HepG2 (cell line): ENCODE data around the gene NOCT. TPM values are rescaled to one million over a fixed set of nuclear protein-coding genes. Genes with fewer than 3 reads are reported as not detected.

Experiments used
- ATF7 ChIP-seq, 2 experiments: fragments of 450-650 bp in 1 of 2; sonication (generic) in 1 of 2; formaldehyde crosslinking in 1 of 2; IDR thresholded peaks; 2 replicates each; pipeline versions ENCODE4 v1.4.0 to v1.6.1; 2016 to 2020; ENCODE audit warnings: antibody characterized with exemption in 1 of 2, mild to moderate bottlenecking in 1 of 2, missing genetic modification reagents in 1 of 2
- FOSL1 ChIP-seq: sonication (generic); formaldehyde crosslinking; IDR thresholded peaks from 2 replicates; pipeline ENCODE4 v1.9.0; 2021; ENCODE audit warnings: missing genetic modification reagents, borderline replicate concordance
- GTF2F1 ChIP-seq: fragments of 150-350 bp; IDR thresholded peaks from 2 replicates; pipeline ENCODE4 v1.6.1; 2014; ENCODE audit warnings: low read length
- KDM5B ChIP-seq: sonication (generic); formaldehyde crosslinking; IDR thresholded peaks from 2 replicates; pipeline ENCODE4 v1.4.0; 2020; ENCODE audit warnings: missing genetic modification reagents, mild to moderate bottlenecking, borderline replicate concordance
- KLF12 ChIP-seq: sonication (generic); formaldehyde crosslinking; IDR thresholded peaks from 2 replicates; pipeline ENCODE4 v1.4.0; 2020; ENCODE audit warnings: missing genetic modification reagents, borderline replicate concordance
- POLR2G ChIP-seq: fragments of 200-400 bp; formaldehyde crosslinking; IDR thresholded peaks from 2 replicates; pipeline ENCODE4 v1.6.1; 2018; ENCODE audit warnings: mild to moderate bottlenecking, low read depth, low read length, moderate library complexity
- SAFB2 ChIP-seq: sonication (generic); formaldehyde crosslinking; IDR thresholded peaks from 2 replicates; pipeline ENCODE4 v1.5.1; 2020; ENCODE audit warnings: missing genetic modification reagents, low read depth, mild to moderate bottlenecking, borderline replicate concordance
- TEAD2 ChIP-seq: sonication (generic); formaldehyde crosslinking; IDR thresholded peaks from 2 replicates; pipeline ENCODE4 v1.9.0; 2021; ENCODE audit warnings: missing genetic modification reagents
- ZBED4 ChIP-seq: sonication (generic); formaldehyde crosslinking; IDR thresholded peaks from 2 replicates; pipeline ENCODE4 v1.4.0; 2020; ENCODE audit warnings: missing genetic modification reagents, borderline replicate concordance
- ZNF318 ChIP-seq: sonication (generic); formaldehyde crosslinking; IDR thresholded peaks from 2 replicates; pipeline ENCODE4 v1.4.0; 2020; ENCODE audit warnings: mild to moderate bottlenecking, missing genetic modification reagents
- ZNF501 ChIP-seq: sonication (generic); formaldehyde crosslinking; IDR thresholded peaks from 2 replicates; pipeline ENCODE4 v1.5.1; 2020; ENCODE audit warnings: mild to moderate bottlenecking, moderate library complexity, missing genetic modification reagents
- ZNF549 ChIP-seq: sonication (generic); formaldehyde crosslinking; IDR thresholded peaks from 2 replicates; pipeline ENCODE4 v1.5.0; 2020; ENCODE audit warnings: missing genetic modification reagents
- ZNF607 ChIP-seq: sonication (generic); formaldehyde crosslinking; IDR thresholded peaks from 2 replicates; pipeline ENCODE4 v1.5.1; 2020; ENCODE audit warnings: missing genetic modification reagents, mild to moderate bottlenecking, borderline replicate concordance
- ZNF746 ChIP-seq: sonication (generic); formaldehyde crosslinking; IDR thresholded peaks from 2 replicates; pipeline ENCODE4 v1.8.0; 2022; ENCODE audit warnings: mild to moderate bottlenecking, missing genetic modification reagents
- ZXDC ChIP-seq: sonication (generic); formaldehyde crosslinking; IDR thresholded peaks from 2 replicates; pipeline ENCODE4 v1.5.0; 2020; ENCODE audit warnings: mild to moderate bottlenecking, missing genetic modification reagents
- polyA plus RNA-seq, 8 experiments: library from polyadenylated mRNA; depleted of rRNA in 3 of 8; stranded (reverse) in 7 of 8; unstranded in 1 of 8; fragments of >200 nt; fragmentation: Illumina TruSeq in 4 of 8; extraction: Trizol in 4 of 8; gene quantifications; 2 replicates each; pipeline versions ENCODE4 v1.2.1 to v1.2.3, GENCODE V29; 2011 to 2016; ENCODE audit warnings: low read depth in 4 of 8, missing spikeins in 1 of 8, mixed read lengths in 1 of 8; ENCODE audit not compliant: insufficient read depth in 1 of 8
- total RNA-seq, 5 experiments: library from RNA; depleted of rRNA; stranded (reverse); fragments of >200 nt; fragmentation: Illumina TruSeq; extraction: Trizol; gene quantifications; 2 replicates each; pipeline ENCODE4 v1.2.3, GENCODE V29; 2016; ENCODE audit warnings: low read depth in 1 of 5

The NOCT gene
- total and polyA plus RNA-seq, 2 of the 13 experiments (the other 11 are each of a cell fraction or from before 2014, with no cell fraction given): 3.6 to 13.1 TPM

- no peak for TF ChIP-seq ZNF318 (CRISPR knock-in tag)
- TF ChIP-seq ZXDC (CRISPR knock-in tag): no peak
- no peak for TF ChIP-seq POLR2G
- TF ChIP-seq ZNF549 (CRISPR knock-in tag): no peak
- no peak for TF ChIP-seq KLF12 (CRISPR knock-in tag)
- no peak for TF ChIP-seq ZNF746 (CRISPR knock-in tag)
- no peak for TF ChIP-seq ZBED4 (CRISPR knock-in tag)
- TF ChIP-seq TEAD2 (CRISPR knock-in tag): no peak
- TF ChIP-seq KDM5B (CRISPR knock-in tag): no peak
- TF ChIP-seq ATF7 (IDR thresholded peaks at IDR 0.05): no peak
- TF ChIP-seq ATF7 (CRISPR knock-in tag; IDR thresholded peaks at IDR 0.05): no peak
- TF ChIP-seq ZNF607 (CRISPR knock-in tag): no peak
- TF ChIP-seq FOSL1: no peak
- TF ChIP-seq SAFB2 (CRISPR knock-in tag): no peak
- TF ChIP-seq ZNF501: 0 out of 2 replicates have a peak, but pooled peaks have one; percentile 7
- no peak for TF ChIP-seq GTF2F1
Observed at GRCh38 chr4:139015948-139016471, 429 bp downstream of the NOCT start (continued).
